Measurements from ENCODE around the gene RFPL3.

RFPL3 gene

DNA sequence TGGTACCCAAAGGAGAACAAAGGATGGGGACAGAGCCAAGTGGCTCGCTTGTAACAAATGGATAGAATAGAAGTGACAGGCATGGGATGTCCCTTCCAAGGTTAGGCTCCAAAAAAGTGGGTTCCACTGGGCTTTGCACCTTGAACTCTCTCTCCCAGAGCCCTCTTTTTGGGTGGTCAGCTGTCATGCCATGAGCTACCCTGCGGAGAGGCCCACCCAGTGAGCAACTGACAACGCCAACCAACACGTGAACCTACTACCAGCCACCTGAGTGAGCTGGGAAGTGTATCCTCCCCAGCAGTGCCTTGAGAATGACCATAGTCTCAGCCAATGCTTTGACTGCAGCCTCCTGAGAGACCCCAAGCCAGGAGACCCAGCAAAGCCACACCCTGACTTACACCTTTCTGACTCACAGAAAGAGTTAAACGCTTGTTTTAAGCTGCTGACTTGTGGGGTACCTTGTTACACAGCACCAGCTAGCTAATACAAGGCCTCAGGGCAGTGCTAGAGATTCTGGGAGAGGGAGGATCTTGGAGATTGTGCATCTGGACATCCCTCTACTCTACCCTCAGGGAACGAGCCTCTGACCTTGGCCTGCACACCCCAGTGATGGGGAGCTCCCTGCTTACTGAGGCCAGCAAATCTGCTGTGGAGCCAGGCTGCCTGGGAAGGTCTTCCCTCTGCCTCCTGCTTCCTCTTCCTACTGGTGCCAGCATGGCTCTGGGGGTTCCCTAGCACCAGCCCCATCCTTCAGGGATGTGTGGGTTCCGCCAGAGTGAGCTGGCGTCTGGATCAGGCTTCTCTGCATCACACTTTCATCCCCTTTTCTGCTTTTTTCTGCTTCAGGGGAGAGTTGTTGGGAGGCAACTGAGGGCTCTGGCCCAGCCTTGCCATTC is 29.1 kb upstream of the RFPL3 start:
- no peak overlapping the region for H3K4me3 ChIP-seq (ENCODE audit: low read length)
- no peak for DNase-seq (ENCODE audit: low read depth)
- no peak for TF ChIP-seq CTCF (conservative IDR thresholded peaks at IDR 0.05; ENCODE audit: low read depth, low read length)

- DNase-seq (ENCODE audit: low read depth), result no peak
- H3K4me3 ChIP-seq (ENCODE audit: low read length), result no peak overlapping the region
- no peak for TF ChIP-seq CTCF (conservative IDR thresholded peaks at IDR 0.05; ENCODE audit: low read depth, low read length)
Observed at GRCh38 chr22:32329202-32329645, 28.4 kb upstream of the RFPL3 start.

DNA sequence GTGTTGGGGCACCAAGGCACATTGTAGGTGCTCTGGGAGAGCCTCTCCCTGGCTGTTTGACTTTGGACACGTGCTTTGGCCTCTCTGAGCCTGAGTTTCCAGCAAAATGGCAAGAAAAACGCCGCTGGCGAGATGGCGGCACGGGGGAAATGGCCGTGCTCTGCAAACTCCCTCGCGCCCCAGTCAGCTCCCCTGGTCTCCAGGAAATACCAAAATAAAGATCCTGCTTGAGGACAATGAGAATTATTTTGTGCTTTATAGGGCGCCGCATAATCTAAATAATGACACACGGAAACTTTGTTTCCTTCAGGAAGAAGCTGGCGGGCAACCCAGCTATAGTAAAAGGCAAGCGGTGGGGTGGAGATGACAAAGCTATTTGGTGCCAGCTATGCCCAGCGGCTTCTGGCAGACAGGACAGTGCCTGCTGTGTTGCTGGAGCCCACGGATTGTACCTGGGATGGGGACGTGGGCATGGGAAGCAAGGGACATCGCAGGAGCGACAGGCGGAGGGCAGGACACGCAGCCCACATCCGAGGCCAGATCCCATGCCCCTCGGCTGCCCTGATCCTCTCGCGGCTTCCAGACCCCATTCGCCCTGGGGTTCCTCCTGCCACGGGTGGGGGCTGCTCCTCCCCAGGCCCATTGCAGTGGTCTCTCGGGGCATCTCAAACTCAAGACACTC is 26.3 kb upstream of the RFPL3 start:
- no peak for TF ChIP-seq CTCF (conservative IDR thresholded peaks at IDR 0.05; ENCODE audit: low read depth, low read length)
- H3K4me3 ChIP-seq (ENCODE audit: low read length), result no peak overlapping the region
- DNase-seq (ENCODE audit: low read depth), result no peak

DNA sequence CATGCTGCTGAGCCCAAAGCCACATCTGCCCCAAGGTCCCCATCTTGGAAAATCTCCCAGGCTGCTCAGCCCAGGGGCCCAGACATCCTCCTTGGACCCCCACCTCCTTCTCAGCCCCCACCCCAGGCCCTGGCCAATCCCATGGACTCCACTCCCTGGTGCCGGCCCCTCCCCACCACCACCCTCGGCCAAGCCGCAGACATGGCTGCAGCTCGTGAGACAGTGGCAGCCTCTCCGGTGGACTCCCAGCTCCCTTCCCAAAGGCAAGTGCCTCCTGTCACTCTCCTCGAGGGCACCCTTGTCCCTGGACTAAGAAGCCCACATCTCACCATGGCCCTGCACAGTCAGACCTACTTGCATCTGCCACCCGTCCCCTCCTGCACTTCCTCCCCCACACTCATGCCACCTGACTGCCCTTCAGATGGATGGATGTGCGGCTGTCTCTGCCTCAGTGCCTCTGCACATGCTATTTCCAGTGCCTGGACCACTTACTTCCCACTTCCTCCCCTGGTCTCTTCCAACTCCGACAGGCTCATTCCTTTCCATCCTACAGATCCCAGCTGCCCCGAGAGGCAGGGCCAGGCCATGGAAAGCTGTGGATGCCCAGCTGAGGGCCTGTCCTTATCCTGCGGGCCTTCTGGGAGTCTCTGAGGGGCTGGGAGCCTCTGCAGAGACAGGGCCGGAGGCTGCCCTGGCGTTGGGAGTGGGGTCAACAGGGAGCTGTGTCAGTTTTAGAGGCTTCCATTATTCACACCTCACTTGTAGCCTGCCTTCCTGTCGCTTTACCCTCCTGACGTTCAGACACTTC is 25.5 kb upstream of the RFPL3 start:
- DNase-seq (ENCODE audit: low read depth), result no peak
- no peak overlapping the region for H3K4me3 ChIP-seq (ENCODE audit: low read length)
- TF ChIP-seq CTCF (conservative IDR thresholded peaks at IDR 0.05; ENCODE audit: low read depth, low read length), result no peak

GRCh38 chr22:32333141-32333768 is 24.4 kb upstream of the RFPL3 start:
- no peak for DNase-seq (ENCODE audit: low read depth)
- no peak for TF ChIP-seq CTCF (conservative IDR thresholded peaks at IDR 0.05; ENCODE audit: low read depth, low read length)
- no peak overlapping the region for H3K4me3 ChIP-seq (ENCODE audit: low read length)

- DNase-seq (ENCODE audit: low read depth), result no peak
- TF ChIP-seq CTCF (conservative IDR thresholded peaks at IDR 0.05; ENCODE audit: low read depth, low read length), result no peak
- no peak overlapping the region for H3K4me3 ChIP-seq (ENCODE audit: low read length)
Observed at GRCh38 chr22:32333769-32334659, 23.7 kb upstream of the RFPL3 start.
